ENCODE measurements around the gene CHAF1A.

Gene CHAF1A

DNA sequence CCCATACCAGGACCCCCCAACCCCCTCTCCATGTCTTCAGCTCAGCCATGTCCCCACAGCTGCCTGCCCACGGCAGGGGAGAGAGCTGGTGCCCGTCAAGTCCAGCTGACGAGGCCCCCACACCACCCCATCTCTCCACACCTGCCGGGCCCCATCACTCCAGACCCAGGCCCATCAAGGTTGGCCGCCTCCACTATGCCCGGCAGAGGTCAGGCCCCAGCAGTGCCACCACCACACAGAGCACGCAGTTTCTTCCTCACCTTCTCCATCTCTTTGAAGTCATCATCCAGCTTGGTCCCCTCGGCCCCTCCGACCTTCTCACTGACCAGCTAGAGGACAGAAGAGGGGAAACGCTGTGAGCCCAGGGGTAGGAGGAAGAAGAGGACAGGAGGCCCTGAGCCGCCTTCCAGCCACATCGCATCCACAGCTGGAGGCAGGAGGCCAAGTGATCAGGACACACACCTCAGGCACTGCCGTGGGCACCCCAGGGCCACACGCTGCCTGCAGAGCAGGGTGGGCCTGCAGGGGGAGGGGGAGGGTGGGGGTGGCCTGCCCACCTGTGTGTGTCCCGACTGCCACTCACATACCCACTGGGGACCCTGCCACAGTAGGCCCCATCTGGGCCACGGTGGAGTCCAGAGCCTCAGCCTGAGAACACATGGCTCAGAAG is 35.6 kb upstream of the CHAF1A start:
- no peak for DNase-seq

DNA sequence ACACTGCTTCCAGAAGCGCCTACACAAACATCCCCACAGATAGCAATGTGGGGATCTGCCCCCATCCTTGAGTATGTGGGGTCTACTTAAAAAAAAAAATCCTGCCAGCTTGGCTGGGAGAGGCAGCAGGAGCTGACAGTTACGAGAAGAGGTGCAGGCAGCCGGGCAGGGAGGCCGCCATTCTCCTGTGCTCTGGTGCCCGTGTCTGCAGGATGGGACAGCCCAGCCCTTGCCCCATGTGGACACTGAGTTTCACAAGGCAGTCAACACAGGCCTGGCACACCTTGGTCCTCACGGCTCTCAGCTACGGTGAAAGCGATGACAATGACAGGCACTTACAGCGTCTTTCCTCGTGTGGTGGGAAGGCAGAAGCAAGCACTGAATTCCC is 35.1 kb upstream of the CHAF1A start:
- no peak for DNase-seq

DNA sequence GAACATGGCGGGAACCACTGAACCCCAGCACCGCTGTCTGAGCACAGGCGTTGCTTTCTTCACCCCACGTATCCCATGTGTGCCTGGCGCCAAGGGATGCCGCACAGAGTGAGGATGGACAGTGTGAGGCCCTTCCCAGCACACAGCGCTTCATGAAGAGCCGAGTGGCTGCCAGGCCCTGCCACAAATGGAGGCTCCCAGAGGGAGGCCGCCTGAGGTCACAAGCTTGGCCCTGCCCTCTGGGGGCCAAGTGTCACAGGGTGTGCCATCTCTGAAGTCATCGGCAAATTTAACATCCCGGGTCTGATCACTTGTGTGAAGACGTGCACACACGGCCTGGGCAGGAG is 34.7 kb upstream of the CHAF1A start:
- DNase-seq = no peak

DNA sequence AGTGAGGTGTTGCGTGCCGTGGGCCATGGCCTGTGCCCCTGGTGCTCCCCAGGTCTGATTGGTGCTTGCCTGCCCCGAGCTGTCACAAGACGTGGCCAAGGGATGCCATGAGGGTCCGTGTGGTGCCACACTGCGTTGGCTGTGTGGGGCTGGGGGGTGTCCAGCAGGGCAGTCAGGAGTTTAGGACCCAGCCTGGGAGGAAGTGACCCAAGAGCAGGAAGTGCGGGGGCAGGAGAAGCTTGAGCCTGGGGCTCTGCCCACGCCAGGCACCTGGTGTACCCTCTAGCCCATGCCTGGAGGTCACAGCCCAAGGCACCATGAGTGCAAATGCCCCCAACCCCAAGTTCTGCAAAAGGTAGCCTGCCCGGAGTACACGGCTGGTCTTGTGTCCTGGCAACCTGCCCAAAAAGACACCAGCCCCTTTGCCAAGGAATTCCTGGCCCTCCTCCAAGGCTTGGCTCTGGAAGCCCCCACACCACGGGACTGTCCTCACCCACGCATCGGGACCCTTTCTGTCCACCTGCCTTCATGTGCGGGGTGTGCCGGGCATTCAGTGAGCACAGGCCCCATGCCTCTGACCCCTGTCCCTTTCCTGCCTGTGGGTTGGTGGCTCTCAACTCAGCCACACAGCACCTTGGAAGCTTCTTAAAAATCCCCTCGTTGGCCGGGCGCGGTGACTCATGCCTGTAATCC is 34.2 kb upstream of the CHAF1A start:
- DNase-seq = no peak

DNA sequence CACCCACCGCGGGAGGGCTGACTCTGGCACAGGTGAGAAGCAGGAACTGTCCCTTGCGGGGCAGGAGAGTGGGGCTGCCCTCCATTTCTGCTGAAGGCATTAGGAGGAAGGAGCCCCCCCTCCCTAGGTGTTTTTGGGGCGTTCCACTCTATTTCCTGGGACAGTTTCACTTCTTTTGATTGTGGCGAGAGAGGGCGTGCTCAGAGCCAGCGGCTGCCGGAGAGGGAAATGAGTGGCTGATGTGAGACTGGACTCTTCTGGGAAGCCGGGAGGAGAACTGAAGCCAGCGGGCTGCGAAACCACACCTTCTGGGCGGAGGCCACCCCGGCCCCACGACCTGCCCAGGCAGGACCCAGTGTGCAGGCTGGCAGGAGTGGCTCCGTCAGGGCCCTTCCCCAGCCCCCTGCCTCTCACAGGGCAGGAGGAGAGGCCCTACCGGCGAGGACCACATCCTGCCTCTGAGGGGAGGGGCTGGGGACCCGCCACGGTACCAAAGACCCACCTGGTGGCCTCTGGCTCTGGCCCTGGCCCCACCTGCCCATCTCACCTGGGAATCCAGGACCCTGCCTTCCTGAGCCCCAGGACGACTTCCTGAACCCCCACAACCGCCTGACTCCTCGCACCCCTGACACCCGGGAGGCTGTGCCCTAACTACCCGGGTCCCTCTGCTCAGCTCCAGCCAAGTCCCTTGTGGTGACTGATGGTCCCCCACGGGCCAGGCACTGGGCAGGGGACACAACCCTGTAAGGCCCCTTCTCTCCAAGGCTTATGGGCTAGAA is 33.1 kb upstream of the CHAF1A start:
- DNase-seq = peak; percentile 59

DNA sequence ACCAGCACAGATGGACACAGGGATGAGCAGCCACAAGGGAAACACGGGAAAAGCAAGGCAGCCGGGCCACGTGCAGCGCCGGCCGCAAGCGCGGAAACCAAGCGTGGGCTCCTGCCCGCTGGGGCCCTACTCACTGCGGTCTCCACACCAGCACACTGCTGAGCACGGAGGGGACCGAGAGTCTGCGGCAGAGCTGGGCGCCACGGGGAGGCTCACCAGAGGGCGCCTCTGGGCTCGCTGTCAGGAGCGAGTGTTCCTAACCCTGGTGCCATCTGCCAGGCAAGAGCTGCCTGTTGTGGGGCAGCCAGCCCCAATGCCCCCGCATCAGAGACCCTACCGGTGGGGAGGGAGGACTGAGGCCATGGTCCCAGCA is 32.6 kb upstream of the CHAF1A start:
- DNase-seq = peak; percentile 56

DNA sequence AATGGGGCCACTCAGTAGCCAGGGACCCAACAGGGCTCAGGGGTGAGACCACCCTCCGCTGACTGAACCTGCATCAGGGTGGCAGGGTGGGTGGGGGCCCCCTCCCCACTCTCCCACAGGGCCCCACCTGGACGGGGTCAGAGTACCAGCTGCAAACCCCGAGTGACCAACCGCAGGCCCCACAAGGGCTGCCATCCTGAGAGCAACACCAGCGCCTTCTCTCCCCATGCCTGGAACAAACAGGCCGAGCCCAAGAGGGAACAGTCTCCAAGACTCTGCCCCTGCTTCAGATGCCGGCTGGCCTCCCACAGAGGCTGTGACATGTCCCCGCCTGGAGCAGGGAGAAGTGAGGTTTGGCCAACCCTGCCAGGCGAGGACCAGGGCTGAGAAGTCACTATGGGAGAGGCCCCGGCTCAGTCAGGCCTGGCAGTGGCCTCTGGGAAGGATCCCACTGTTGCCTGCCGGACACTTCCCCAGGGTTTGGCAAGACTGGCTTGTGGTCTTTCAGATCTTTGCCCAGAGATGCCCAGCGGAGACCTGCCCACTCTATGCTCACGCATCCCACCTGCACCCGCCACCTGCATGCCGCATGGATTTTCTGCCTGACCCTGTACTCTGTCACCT is 31.9 kb upstream of the CHAF1A start:
- no peak for DNase-seq

DNA sequence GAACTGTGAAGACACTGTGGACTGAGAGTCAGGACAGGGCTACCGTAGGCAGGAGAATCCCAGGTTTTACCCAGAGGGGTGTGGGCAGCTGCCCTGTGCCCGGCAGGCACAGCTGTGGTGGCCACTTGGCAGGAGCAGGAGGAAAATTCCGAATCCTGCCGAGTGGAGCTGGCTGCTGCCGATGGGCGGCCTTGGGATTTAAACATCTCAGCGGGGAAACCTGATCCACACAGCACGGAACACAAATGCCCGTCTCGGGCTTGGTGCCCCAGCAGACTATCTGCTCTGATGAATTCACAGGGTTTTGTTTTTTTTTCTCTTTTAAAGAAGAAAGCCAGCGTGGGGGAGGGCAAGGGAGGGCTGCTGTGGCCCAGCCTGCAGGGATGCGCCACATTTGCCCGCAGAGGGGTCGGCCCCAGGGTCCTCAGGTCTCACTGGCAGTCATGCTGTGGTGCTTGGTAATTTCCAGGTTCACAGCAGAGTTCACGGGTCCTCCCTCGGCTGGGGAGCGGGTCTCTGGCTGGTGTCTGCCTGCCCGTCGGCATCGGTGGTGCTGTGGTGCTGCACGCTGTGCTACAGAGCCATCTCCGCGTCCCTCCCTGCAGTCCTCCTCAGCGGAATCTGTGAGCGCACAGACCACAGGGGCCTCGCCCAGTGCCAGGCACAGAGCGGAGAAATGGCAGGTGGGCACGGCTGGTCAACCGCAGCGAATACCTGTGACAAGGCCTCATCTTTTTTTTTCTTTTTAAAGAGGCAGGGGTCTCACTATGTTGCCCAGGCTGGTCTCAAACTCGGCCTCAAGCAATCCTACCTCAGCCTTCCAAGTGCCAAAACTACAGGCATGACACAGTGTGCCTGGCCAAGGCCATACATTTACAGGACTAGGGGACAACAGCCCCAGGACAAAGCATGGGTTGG is 30.9 kb upstream of the CHAF1A start:
- DNase-seq = no peak

DNA sequence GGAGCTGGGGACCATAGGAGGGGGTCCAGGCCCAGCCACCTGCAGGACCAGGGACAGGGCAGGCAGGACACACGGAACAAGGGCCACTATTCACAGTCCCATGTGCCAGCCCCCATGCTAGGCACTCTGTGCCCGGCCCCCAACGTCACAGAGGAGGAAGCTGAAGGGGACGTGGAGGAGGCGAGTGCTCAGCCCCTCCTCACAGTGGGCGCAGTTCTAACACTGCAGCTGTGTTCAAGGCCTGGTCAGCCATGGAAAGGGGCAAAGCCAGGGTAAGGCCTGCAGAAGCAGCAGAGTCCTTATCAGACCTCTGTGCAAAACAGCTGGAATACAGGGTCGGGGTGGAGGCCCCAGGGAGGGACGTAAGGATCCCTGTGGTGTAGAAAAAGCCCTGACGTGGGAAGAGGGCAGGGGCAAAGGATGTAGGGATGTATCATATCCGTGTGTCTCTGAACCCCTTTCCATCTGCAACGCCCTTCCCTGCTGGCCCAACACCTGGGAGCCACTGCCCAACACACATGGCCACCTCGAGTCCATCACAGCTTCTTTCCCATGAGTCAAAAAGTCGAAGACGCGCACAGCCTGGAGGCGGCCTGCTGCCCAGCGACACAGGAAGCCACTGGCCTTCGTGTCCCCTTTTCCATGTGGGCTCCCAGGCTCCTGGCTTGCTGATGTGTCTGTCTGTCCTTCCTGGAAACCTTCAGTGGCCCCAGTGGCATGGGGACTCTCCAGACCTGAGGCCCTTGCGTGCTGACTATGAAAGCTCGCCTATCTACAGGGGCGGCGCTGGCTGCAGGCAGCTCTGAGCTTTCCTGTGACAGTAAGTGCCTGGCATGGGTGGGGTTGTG is 30.1 kb upstream of the CHAF1A start:
- no peak for DNase-seq

DNA sequence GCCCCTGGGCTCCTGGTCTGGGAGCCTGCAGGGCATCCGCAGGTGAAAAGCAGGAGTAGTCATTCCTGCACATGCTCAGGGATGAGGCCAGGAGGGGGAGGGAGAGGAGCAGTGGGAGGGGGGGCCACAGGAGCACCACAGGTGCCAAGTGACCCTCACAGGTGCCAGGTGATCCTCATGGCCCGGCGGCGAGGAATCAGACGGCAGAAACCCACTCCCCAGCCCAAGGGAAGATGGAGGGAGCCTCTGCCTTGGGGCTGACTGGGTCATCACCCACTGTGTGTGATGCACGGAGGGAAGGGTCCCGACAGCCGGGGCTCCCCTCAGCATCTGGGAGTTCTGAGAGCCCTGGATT is 29.4 kb upstream of the CHAF1A start:
- DNase-seq = no peak

DNA sequence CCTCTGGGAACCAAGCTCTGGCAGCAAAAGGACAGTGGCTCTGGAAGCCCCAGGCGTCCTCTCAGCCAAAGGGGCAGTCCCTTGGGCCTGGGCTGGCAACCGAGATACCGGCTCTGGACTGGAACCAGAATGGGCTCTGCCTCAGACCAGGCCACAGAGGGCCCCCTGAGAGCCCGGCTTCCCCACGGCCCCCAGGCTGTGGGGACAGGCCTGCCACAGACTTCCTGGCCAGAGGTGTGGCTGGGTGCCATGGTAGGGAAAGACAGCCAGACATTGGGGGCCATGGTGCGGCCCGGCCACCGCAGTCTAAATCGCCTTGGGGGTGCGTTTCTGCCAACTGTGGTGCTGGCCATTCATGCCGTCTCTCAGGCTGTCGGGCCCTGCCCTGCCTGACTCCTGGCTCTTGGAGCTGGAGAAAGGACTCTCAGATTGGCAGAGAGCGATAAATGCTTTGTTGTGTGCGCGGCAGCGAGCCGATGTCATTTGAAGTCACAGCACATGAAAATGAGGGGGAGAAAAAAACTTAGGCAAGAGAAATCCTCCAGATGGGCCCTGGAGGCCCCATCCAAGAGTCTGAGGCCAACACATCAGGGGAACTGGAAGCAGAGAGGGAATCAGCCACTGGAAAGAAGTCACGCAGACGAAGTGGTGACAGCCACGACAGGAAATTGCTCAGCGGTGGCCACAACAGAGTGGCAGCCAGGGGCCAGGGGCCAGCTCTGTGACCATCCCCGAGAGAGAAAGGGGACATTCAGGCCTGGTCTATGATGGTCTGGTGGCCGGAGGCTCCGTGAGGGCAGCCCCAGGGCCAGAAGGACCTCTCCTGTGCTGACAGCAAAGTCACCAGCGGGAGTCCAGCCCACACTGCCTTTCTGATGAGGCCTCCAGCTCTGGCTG is 28.6 kb upstream of the CHAF1A start:
- DNase-seq = no peak

DNA sequence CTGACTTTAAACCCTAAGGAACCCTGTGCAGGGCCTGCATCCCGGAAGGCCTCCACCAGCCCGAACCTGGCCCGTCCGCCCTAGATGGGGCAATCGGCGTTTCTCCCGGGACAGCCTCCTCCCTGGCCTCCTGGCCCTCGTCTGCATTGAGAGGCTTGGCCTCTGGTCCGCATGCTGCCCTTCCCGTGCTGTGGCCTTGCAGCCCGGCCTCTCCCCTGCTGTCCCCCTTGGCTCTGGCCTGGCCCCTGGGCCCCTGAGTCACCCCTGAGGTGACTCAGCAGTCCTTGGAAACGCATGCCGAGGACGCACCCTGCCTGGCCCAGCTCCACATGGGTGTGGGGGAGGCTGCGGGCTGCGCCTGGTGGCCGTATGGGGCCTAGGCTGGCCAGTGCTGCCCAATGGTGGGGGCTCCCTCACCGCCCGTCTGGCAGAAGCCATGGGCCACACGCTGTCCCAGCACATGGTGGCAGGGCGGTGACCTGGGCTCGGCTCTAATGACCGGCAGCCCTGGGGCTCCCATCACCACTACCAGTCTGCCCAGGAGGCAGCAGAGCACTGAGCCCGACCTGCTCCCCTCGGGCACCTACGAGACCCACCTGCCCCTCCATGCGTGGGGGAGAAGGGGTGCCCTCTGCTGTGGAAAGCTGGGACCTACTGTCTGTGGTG is 27.8 kb upstream of the CHAF1A start:
- no peak for DNase-seq

DNA sequence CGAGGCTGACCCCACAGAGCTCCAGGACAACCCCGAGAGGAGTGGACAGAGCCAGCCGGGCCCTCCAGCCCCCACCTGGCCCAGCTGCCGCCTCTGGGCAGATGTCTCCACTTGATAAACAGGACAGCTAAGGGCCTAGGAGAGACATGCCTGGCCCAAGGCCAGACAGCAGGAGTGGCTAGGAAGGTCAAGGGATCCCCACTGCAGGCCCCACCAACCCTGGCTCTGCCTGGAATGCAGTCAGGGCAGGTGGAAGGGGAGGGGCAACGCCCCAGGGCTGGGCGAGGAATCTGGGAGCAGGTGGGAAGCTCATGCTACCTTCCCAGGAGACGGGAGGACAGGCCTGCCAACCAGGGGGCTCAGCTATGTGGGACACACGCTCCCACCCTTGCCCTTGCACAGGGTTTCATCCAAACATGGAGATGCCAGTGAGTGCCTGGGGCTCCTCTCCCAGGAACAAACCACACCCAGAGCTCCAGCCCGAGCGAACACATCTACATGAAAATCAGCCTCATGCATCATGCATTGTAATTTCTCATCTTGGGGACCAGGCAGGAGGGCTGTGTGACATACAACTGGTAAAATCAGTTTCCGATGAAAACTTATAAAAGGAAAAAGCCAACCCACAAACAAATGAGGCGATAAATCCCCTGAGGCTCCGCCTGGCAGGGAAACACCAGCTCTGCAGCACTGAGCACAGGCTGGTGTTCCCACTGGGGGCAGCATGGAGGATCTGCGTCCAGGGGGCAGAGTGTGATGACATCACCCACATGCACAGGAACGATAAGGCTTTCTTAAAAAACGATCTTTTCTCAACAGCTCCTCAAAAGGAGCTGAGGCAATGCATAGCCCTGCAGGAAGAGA is 27.0 kb upstream of the CHAF1A start:
- no peak for DNase-seq

DNA sequence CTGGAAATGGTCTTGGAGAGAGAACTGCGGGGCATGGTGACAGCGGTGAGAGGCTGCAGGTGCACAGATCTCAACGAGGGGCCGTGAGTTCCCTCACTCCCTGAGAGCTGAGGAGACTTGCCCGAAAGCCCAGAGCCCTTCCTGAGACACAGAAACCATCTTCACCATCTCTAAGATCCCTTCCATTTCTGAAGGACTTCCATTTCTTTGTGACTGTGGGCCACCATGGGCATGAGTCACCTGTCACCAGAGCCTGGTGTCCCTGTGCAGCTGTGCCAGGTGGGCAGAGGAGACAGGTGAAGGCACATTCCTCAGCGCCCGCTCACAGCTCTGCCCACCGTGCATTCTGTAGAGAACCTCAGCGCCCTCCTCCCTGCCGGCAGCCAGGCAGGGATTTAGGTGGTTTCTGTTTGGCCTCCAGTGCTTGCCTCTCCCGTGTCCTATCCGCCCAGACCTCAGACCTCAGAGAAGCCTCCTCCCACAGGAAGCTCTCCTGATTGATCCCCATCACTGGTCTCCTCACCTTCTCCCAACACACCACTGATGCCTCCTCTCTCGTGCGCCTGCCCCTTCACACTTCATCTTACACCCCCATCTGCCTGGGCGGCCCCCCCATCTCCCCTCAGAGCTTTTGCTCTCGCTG is 26.3 kb upstream of the CHAF1A start:
- no peak for DNase-seq

DNA sequence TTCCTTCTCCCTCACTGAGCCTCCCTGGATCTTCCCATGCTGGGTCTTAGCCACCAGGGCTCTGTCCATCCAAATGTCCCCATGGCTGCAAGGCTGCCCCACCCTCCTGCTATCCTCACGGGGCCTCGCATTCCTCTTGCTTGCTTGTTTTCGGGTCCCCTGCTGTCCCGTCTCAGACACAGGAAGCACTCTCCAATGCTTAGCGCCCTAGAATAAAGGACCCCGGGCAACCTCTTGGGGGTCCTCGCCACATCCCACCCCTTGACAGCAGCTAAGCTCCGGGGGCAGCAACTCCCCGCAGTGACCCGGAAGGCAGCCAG is 25.8 kb upstream of the CHAF1A start:
- DNase-seq = no peak

DNA sequence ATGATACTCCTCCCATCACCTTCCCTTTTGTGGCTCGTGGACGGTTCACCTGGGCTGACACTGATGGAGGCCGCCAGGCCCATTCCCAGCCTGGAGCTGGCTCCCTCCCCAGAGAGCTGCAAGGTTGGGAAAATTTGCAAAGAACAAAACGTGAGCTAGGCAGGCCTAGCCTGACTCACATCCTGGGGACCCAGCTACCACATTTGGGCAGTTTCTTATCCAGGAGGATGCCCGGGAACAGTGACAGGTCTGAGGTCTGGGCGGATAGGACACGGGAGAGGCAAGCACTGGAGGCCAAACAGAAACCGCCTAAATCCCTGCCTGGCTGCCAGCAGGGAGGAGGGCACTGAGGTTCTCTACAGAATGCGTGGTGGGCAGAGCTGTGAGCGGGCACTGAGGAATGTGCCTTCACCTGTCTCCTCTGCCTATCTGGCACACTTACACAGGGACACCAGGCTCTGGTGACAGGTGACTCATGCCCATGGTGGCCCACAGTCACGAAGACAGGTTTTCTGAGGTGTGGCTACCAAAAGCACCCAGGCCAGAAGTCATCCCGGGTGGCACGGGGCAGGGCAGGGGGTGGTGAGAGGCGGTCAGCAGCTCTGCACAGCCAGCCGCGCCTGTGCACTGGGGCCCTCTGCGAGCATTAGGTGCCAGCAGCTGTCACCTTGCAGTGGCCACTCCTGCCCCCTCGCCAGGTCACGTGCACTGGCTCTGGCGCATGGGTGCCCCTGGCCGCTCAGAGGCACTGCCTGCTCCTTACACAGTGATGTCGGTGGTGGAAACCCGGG is 25.3 kb upstream of the CHAF1A start:
- DNase-seq = no peak

DNA sequence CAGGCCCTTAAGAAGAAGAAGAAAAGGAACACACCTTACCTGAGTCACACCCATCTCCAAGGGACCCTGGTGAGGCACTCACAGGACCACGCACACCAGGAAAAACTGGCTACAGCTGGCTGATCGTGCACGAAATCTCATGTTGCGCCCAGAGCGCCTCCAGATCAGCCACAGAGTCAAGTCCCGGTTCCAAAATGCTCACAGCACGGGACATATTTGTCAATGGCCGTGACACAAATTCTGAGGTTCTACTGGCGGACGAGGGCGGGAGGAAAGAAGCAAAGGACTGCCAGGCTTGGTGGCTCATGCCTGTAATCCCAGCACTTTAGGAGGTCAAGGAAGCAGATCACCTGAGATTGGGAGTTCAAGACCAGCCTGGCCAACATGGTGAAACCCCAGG is 23.6 kb upstream of the CHAF1A start:
- DNase-seq = no peak
